Esophagus muscularis mucosa (tissue), 4 donors: ENCODE measurements around the gene CDH4.

ENCODE experiments used
- EP300 ChIP-seq: sonication (generic); formaldehyde crosslinking; IDR thresholded peaks from one replicate; pipeline ENCODE4 v1.6.1; 2017; ENCODE audit warnings: antibody characterized with exemption
- POLR2A ChIP-seq: fragments of 450-650 bp; IDR thresholded peaks from one replicate; pipeline ENCODE4 v1.6.1; 2017; ENCODE audit warnings: antibody characterized with exemption, moderate library complexity, mild to moderate bottlenecking, low read depth
- POLR2AphosphoS5 ChIP-seq, 2 donors: sonication (generic); formaldehyde crosslinking; IDR thresholded peaks; one replicate each; pipeline ENCODE4 v1.6.1; 2017; ENCODE audit warnings: antibody characterized with exemption in 2 of 2
- TF ChIP-seq, protein P1 (sequence below), 3 experiments: fragments of 200-600 bp in 2 of 3; fragments of 450-650 bp in 1 of 3; sonication (generic) in 2 of 3; IDR thresholded peaks; one replicate each; pipeline ENCODE4 v1.5.1; 2017 to 2019; ENCODE audit warnings: antibody characterized with exemption in 3 of 3, mild to moderate bottlenecking in 2 of 3, moderate library complexity in 1 of 3

DNA sequence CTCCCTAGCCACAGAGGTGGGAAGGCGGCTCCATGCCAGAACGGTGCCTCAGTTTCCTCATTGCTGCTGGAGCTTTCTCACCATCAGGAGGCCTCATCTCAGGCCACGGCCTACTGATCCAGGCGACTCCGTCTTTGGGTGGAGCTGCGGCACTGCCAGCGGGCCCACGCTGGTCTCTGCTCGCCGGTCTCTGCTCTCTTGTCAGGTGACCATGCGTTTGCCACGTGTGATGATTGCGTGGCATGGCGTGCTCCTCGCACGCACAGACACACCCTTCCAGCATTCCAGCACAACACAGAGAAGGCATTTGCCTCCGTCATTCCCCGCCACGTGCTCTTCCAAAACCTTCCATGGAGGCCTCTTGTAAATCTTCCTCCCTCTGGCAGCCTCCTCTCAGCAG is 271.1 kb downstream of the CDH4 start:
- TF ChIP-seq, protein P1, sequence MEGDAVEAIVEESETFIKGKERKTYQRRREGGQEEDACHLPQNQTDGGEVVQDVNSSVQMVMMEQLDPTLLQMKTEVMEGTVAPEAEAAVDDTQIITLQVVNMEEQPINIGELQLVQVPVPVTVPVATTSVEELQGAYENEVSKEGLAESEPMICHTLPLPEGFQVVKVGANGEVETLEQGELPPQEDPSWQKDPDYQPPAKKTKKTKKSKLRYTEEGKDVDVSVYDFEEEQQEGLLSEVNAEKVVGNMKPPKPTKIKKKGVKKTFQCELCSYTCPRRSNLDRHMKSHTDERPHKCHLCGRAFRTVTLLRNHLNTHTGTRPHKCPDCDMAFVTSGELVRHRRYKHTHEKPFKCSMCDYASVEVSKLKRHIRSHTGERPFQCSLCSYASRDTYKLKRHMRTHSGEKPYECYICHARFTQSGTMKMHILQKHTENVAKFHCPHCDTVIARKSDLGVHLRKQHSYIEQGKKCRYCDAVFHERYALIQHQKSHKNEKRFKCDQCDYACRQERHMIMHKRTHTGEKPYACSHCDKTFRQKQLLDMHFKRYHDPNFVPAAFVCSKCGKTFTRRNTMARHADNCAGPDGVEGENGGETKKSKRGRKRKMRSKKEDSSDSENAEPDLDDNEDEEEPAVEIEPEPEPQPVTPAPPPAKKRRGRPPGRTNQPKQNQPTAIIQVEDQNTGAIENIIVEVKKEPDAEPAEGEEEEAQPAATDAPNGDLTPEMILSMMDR (IDR thresholded peaks at IDR 0.05): no peak
- TF ChIP-seq EP300 (no peak), POLR2AphosphoS5 (IDR thresholded peaks at IDR 0.05) (no peak), POLR2A (no peak)
